HG02571 (cell line): ENCODE results near the gene SMIM5.
A peak's percentile ranks its signal among the peaks of the same experiment; 100 is the strongest.

Experiments used
- ATAC-seq: cut with Tn5 transposase; IDR thresholded peaks from one replicate; pipeline ENCODE4 v1.9.1; 2021; ENCODE audit warnings: mild to moderate bottlenecking, moderate library complexity; ENCODE audit not compliant: unreplicated experiment

The SMIM5 gene

GRCh38 chr17:75664099-75664549 lies 30.9 kb downstream of the SMIM5 start:
- ATAC-seq: peak; percentile 45

- no peak for ATAC-seq
Observed at GRCh38 chr17:75665981-75666380, 32.7 kb downstream of the SMIM5 start.

DNA sequence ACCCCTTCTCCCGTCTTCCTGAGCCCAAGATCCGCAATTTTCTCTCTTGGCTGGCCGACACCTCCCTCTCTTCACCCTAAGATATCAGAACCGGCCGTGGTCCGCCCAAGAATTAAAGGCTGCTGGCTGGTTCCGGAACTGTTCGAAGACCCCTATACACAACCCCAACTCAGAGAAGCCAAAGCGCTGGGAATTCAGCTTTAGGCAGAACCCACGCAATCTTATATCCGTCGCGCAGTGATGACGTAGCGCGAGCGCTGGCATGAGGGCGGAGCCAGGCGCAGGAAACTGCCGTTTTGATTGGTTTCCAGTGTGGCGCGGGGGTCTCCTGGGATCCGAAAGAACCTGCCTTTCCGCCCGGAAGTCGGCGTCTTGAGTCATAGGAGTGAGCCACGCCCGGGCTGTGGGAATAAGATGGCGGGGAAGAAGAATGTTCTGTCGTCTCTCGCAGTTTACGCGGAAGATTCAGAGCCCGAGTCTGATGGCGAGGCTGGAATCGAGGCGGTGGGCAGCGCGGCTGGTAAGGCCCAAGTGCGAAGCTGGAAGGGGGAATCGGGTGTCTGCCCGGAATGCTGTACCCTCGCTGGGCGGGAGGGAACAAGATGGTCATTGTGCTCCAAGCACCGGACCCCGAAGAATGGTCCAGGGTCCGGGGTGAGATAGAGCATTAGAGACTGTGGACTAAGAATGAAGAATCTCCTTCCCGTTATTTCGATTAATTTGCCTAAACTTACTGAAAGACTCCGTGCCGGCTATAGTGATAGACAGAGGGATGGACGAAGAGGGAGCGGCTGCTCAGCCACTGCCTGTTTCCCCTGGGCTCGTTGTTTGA lies 33.9 kb downstream of the SMIM5 start, which contains the start of the genes RECQL5 and SAP30BP:
Gene RECQL5, minus strand, starts transcription at position 196 of the 832 bp plus-strand sequence. CDS start 597 bp downstream, outside the sequence.
Gene SAP30BP, plus strand, starts transcription at position 380 of the 832 bp plus-strand sequence. Its CDS starts 35 bp downstream, at position 415.
- peak; percentile 76 for ATAC-seq

DNA sequence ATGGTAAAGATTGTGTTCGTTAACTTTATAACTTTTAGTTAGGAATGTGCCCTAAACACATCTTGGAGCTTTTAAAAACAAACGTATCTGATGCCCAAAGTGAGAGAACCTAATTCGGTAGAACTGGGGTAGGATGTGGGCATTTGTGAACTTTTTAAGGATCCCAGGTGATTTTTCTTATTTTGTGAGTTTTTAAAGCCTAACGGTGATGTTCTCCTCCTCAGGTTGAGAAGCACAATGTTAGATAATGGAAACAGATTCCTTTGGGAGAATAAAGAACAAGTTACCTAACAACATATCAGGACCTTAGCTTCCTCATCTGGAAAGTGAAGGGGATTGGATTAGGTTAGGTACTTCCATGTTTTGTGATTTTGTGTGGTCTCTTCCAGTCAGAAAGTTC lies 34.6 kb downstream of the SMIM5 start:
- no peak for ATAC-seq

GRCh38 chr17:75668489-75668888 lies 35.3 kb downstream of the SMIM5 start:
- ATAC-seq: no peak

GRCh38 chr17:75670868-75671267 lies 37.6 kb downstream of the SMIM5 start:
- ATAC-seq: no peak

- ATAC-seq: no peak
Observed at GRCh38 chr17:75672011-75672410, 38.8 kb downstream of the SMIM5 start.

DNA sequence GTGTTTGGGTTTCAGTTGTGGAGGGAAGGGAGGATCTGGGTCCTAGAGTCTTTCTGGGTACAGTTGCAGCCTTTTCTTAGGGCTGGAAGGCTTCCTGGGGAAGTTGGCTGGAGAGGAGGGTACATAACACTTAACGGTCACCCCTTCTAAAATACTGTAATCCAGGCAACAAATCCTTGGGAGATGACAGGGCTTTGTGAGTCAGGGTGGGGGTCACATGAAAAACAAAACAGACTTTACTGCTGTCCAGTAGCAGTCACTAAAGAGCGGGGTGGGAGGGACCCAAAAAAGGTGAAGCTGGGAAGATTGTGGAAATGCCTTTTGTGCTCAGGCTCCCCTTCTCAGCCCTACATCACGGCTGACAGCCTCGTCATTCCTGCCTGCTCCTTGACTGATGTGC lies 40.3 kb downstream of the SMIM5 start:
- ATAC-seq: no peak

DNA sequence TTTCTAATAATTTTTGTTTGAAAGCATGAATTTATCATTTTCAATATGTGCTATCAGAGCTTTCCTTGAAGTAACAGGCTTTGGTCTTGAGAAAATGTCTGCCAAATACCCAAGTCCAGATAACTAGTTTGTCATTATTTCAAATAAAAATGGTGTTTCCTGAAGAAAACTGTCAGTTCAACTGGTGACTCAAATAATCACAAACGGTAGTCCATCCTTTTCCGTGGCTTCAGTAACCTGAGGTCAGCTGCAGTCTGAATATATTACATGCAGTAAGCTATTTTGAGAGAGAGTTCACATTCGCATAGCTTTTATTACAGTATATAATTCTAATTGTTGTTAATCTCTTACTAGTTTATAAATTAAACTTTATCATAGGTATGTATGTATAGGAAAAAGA lies 43.2 kb downstream of the SMIM5 start:
- ATAC-seq: no peak

DNA sequence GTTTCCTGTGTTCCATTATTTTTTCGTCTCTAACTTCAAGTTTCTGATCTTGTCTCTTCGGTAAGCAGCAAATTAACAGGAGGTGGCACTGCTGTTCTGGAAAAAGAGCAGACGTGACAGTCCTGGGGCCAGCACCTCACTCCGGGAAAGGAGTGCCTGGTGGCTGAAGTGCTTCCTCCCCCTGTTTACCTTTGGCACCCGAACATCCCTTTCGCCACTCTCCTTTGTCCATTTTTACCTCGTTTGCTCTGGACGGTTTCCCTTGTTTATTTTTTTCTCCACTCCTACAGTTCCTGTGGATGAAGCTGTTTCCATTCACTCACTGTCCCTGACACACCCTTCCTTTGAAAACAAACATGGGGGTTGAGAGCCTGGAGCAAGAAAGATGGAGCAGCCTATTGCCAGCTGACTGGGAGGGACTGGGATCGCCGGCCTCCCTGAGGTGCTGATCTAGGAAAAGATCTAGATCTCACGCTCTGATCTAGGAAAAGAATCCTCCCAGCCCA lies 46.5 kb downstream of the SMIM5 start:
- ATAC-seq: no peak

DNA sequence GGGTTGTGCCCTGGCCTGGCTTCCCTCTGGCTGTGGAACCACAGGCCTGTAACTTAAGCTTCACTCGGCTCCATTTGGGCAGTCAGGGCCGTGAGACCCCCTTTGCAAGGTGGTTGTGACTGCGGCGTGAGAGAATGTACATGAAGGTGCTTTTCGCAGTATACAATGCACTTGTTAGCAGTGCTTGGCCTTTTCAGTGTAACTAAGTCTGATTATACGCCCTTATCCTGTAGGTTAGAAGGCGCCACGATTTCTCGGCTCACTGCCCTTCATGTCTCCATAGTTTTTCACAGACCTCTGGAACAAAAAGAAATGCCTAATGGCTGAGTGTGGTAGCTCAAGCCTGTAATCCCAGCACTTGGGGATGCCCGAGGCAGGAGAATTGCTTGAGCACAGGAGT lies 47.2 kb downstream of the SMIM5 start:
- no peak for ATAC-seq

- ATAC-seq: no peak
Observed at GRCh38 chr17:75681289-75681688, 48.1 kb downstream of the SMIM5 start.

DNA sequence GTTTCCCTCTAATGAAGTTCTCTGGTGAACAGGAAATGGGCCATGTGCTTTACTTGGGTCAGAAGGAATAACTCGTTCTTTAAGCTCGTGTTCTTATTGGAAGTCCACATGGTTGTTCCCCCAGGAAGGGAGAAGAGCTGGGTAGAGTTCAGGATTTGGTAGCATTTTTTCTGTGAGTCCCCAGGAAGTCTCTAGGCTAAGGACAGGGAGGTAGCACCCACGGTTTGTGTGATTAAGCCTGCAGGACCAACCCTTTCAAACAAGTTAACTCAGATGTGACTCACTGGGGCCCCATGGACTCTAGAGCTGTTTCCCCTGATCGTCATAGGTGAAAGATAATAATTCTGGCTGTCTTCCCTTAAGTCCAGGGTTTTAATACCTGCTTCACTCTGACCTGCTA lies 50.3 kb downstream of the SMIM5 start:
- ATAC-seq: no peak

DNA sequence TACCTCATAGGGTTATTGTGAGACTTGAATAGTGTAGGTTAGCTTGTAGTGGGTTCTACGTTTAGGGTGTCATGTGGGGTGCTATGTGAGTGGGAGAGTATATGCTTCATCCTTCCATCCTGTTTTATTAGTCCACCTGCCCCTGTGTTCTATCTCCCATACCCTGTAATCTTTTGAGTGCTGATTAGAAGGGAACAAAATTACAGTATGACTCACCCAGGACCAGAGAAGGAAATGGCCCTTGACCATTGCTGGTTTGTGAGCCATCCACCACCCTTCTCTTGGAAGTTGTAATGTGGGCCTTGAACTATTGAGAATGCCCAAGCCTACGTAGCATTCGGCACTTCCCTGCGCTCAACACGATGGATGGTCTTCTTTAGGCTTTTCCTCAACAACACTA lies 51.0 kb downstream of the SMIM5 start:
- ATAC-seq: no peak

DNA sequence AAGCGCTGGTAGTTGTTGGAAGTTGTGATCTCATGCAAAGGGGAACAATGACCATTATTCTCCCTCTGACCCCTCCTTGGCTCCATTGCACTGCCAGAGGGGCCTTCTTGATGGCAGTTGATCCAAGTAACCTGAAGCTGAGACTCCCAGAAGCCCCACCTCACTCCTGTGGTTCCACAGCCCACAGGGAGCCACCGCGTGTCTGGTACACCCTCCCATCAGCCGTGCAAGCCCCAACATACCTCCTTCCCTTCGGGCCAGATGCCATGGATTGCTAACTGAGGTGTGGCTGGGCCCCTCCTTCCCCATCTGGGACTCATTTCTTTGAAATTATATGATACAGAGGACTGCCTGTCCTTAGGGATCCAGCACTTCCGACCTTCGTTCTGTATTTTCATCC lies 51.7 kb downstream of the SMIM5 start:
- ATAC-seq: no peak

DNA sequence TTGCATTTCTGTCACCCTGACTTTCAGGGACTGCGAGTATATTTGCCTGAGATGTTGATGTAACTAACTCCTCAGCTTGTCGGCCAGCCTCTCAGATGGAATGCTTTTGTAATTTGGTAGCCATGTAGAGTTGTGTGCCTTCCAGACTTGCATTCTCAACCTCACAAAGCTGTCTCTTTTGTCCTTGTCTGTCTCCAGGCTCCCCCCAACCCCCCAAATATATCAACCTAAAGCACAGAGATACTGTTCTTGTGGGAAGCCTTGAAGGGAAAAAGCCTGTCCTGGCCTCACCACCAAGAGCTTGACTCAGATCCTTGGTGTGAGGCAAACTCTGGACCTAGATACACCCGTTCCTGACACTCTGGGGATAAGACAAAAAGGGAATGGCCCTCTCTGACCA lies 52.3 kb downstream of the SMIM5 start:
- ATAC-seq: no peak

DNA sequence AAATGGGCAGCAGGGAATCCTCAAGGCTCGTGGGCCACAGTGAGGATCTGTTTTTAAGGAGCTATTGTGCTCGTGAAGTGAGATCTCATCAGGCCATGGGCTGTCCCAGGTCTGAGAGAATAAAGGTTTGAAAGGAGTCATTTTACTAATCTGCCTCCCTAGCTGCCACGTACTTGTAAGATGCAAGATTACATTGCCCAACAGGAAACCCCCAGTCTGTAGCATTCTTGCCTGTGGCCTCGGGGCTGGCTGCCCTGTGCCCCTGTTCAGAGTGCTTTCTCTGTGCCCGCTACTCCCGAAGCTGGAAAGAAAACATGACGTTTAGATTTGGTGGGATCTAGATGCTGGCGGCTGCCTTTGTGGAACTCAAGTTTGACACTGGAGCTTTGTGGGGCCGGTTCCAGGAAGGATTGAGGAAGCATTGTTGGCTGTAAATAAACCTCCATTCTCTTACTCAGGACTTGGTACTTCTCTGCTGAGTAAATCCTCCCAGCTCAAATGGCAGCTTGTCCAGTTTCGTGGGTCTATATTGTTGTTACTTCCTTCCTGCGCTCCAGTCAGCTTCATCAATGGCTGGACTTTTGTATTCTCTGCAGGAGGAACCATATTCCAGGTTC lies 55.1 kb downstream of the SMIM5 start:
- ATAC-seq: no peak

- ATAC-seq: no peak
Observed at GRCh38 chr17:75689441-75689873, 56.2 kb downstream of the SMIM5 start.
